Breast epithelium (tissue), 4 donors: Measurements from ENCODE around the gene HSD17B10. TPM values are rescaled to one million over a fixed set of nuclear protein-coding genes. Genes with fewer than 3 reads are reported as not detected.

Experiments
- DNase-seq, 2 donors: peaks; one replicate each; pipeline ENCODE4 v3.0.0-alpha.2; 2019; ENCODE audit warnings: low spot score in 2 of 2
- H3K27ac ChIP-seq, 2 donors: fragments of 200-600 bp; sonication (generic) in 1 of 2; one replicate each; pipeline ENCODE4 v1.5.1; 2016 to 2019; ENCODE audit warnings: mild to moderate bottlenecking in 1 of 2
- H3K27me3 ChIP-seq, 2 donors: fragments of 200-600 bp; sonication (generic) in 1 of 2; one replicate each; pipeline versions ENCODE4 v1.5.1 to v1.6.0; 2017 to 2019; ENCODE audit warnings: control low read depth in 1 of 2, mild to moderate bottlenecking in 1 of 2
- H3K36me3 ChIP-seq: fragments of 200-600 bp; one replicate; pipeline ENCODE4 v1.5.1; 2019
- H3K4me1 ChIP-seq, 2 donors: fragments of 200-600 bp; sonication (generic); one replicate each; pipeline ENCODE4 v1.5.1; 2016 to 2019; ENCODE audit warnings: control low read depth in 1 of 2
- H3K4me3 ChIP-seq, 3 donors: fragments of 200-600 bp; sonication (generic); 1 replicate in 2 of 3; 2 replicates in 1 of 3; pipeline ENCODE4 v1.5.1; 2016 to 2019; ENCODE audit warnings: mild to moderate bottlenecking in 3 of 3, moderate library complexity in 2 of 3
- H3K9me3 ChIP-seq, 2 donors: fragments of 200-600 bp; sonication (generic) in 1 of 2; one replicate each; pipeline ENCODE4 v1.5.1; 2016 to 2019; ENCODE audit warnings: control low read depth in 1 of 2
- POLR2A ChIP-seq: fragments of 450-650 bp; IDR thresholded peaks from one replicate; pipeline ENCODE4 v1.6.1; 2016; ENCODE audit warnings: antibody characterized with exemption, mild to moderate bottlenecking, moderate library complexity
- POLR2AphosphoS5 ChIP-seq, 3 donors: sonication (generic); formaldehyde crosslinking; IDR thresholded peaks; one replicate each; pipeline ENCODE4 v1.6.1; 2017; ENCODE audit warnings: antibody characterized with exemption in 3 of 3
- intact Hi-C: fragments of 100-400 bp; cut with DNase I; formaldehyde crosslinking; loops from one replicate; pipeline ENCODE4 v1.15.1; 2023; ENCODE audit warnings: low total_unique reads
- total RNA-seq, 3 donors: library from RNA; depleted of rRNA; stranded (reverse); fragments of >200 nt; gene quantifications; one replicate each; pipeline ENCODE4 v1.1.0, GENCODE V29; 2016
- TF ChIP-seq, protein P1 (sequence below), 3 donors: fragments of 450-650 bp; IDR thresholded peaks; one replicate each; pipeline ENCODE4 v1.5.1; 2016 to 2017; ENCODE audit warnings: antibody characterized with exemption in 3 of 3, mild to moderate bottlenecking in 3 of 3, moderate library complexity in 3 of 3

The HSD17B10 gene
- total RNA-seq, 3 donors from 2014 or later: 64.8 to 77.7 (median 68.8) TPM

GRCh38 chrX:53403535-53403934 lies 30.6 kb downstream of the HSD17B10 start:
- no peaks in the 10 kb centered on the region for H3K36me3 ChIP-seq

DNA sequence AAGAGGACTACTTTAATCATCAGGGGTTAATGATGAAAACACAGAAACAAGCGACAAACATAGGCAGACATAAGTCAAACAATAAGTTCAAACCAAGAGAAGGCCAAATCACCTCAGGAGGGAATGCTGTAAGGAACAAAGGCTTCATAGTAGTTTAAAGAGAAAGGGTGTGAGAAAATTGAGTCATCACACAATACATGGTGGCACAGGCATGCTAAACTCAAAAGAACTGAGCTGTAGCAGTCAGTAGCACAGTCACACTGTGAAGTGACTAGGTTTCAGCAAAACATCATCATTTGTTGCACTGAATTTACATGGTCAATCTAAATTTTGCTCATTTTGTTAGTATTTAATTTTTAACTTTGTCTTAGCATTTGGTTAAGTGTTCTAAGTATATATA lies 36.0 kb downstream of the HSD17B10 start:
- no peak for DNase-seq
- Histone ChIP-seq H3K36me3 (no peaks in the 10 kb centered on the region), H3K9me3 (no peaks in the 10 kb centered on the region), H3K4me1 (no peaks in the 10 kb centered on the region), H3K27ac (no peak overlapping the region), H3K27me3 (no peaks in the 10 kb centered on the region), H3K4me3 (no peak overlapping the region)
- TF ChIP-seq POLR2AphosphoS5 (IDR thresholded peaks at IDR 0.05): no peak
- TF ChIP-seq, protein P1, sequence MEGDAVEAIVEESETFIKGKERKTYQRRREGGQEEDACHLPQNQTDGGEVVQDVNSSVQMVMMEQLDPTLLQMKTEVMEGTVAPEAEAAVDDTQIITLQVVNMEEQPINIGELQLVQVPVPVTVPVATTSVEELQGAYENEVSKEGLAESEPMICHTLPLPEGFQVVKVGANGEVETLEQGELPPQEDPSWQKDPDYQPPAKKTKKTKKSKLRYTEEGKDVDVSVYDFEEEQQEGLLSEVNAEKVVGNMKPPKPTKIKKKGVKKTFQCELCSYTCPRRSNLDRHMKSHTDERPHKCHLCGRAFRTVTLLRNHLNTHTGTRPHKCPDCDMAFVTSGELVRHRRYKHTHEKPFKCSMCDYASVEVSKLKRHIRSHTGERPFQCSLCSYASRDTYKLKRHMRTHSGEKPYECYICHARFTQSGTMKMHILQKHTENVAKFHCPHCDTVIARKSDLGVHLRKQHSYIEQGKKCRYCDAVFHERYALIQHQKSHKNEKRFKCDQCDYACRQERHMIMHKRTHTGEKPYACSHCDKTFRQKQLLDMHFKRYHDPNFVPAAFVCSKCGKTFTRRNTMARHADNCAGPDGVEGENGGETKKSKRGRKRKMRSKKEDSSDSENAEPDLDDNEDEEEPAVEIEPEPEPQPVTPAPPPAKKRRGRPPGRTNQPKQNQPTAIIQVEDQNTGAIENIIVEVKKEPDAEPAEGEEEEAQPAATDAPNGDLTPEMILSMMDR (IDR thresholded peaks at IDR 0.05): no peak
- TF ChIP-seq POLR2A: no peak
- intact Hi-C loops: no loop called here

More at GRCh38 chrX:53403535-53403934, 30.6 kb downstream of the HSD17B10 start:
- no peaks in the 10 kb centered on the region for H3K27me3 ChIP-seq
- no peaks in the 10 kb centered on the region for H3K4me1 ChIP-seq
- H3K4me3 ChIP-seq: no peak overlapping the region
- TF ChIP-seq, protein P1 (IDR thresholded peaks at IDR 0.05): no peak
- TF ChIP-seq POLR2A (no peak), POLR2AphosphoS5 (IDR thresholded peaks at IDR 0.05) (no peak)
- H3K9me3 ChIP-seq: no peaks in the 10 kb centered on the region
- intact Hi-C loops: no loop called here
- DNase-seq: no peak
- no peak overlapping the region for H3K27ac ChIP-seq

GRCh38 chrX:53395605-53396298 lies 38.4 kb downstream of the HSD17B10 start:
- Histone ChIP-seq H3K4me3 (no peak overlapping the region), H3K9me3 (no peaks in the 10 kb centered on the region), H3K27me3 (no peaks in the 10 kb centered on the region), H3K36me3 (no peaks in the 10 kb centered on the region), H3K27ac (no peak overlapping the region), H3K4me1 (no peaks in the 10 kb centered on the region)
- DNase-seq: no peak
- intact Hi-C loops: no loop called here
- TF ChIP-seq, protein P1 (IDR thresholded peaks at IDR 0.05): no peak
- TF ChIP-seq POLR2AphosphoS5 (IDR thresholded peaks at IDR 0.05) (no peak), POLR2A (no peak)

- Histone ChIP-seq H3K4me3 (no peak overlapping the region), H3K9me3 (no peaks in the 10 kb centered on the region), H3K4me1 (no peaks in the 10 kb centered on the region), H3K27ac (no peak overlapping the region), H3K36me3 (peaks cover 14% of the 10 kb centered on the region), H3K27me3 (no peaks in the 10 kb centered on the region)
- TF ChIP-seq POLR2AphosphoS5 (IDR thresholded peaks at IDR 0.05) (no peak), POLR2A (no peak)
- TF ChIP-seq, protein P1 (IDR thresholded peaks at IDR 0.05): no peak
- intact Hi-C loops: no loop called here
- DNase-seq: no peak
Measured at GRCh38 chrX:53383376-53384076, 50.6 kb downstream of the HSD17B10 start.

Other genes with a start within 250 kb of the HSD17B10 start
- gene KDM5C, start 209.2 kb downstream of the HSD17B10 start, total RNA-seq: 100 to 1,000 TPM in 2 of 3 donors, 10 to 100 TPM in 1; 63.5 to 136 (median 123) TPM
- 10 to 100 TPM; 16.7 to 18.7 (median 18.3) TPM for gene IQSEC2, start 152.8 kb downstream of the HSD17B10 start, total RNA-seq
- 10 to 100 TPM; 25.3 to 38.3 (median 34.1) TPM for gene SMC1A, start 11.7 kb downstream of the HSD17B10 start, total RNA-seq
- gene RIBC1, start 11.5 kb downstream of the HSD17B10 start, total RNA-seq: 1 to 10 TPM; 2.0 to 2.9 (median 2.1) TPM